Fibroblast of skin of scalp (primary cell): ENCODE measurements around the gene SCGB3A2.

Source experiments
- DNase-seq: peaks from one replicate; pipeline ENCODE4 v3.0.0-alpha.2; 2013

SCGB3A2 gene

DNA sequence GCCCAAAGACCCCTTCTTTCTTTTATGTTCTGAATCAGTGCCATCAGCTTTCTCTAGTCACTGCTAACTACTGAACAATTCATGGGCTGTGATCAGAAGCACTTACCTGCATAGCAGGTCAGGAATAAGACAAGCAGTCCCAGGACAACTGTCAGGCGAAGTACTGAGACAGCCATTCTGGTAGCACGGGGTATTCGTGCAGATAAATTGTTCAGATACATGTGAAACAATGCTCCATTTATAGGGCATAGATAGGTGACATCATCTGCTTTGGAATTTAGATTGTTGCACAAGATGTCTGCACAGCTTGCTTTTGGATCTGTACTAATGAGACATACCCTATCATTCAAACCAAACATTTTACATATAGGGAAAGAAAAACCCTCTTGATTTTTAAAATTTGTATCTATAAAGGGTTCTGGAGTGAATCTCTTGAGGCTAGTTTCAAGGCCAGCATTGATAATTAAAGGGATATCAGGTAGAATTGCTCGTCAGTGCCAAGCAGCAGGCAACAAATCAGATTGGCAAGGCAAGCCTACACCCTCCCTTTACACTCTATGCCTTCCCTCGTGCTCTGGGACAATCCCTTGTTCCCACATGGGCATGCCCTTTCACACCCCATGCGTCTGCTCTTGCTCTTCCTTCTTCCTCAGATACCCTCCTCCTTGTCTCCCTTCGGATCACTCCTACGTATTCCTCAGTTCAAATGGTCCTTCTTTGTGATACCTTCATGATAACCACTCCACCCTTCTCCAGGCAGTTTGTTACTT lies 28.0 kb downstream of the SCGB3A2 start, which contains the start of gene C5orf46:
TSS of gene C5orf46 (minus strand) at position 213 of the 770 bp plus-strand sequence. CDS start at position 176, 37 bp downstream.
- peak; percentile 41 for DNase-seq

- DNase-seq, result no peak
Measured at GRCh38 chr5:147911427-147911826, 32.9 kb downstream of the SCGB3A2 start.

DNA sequence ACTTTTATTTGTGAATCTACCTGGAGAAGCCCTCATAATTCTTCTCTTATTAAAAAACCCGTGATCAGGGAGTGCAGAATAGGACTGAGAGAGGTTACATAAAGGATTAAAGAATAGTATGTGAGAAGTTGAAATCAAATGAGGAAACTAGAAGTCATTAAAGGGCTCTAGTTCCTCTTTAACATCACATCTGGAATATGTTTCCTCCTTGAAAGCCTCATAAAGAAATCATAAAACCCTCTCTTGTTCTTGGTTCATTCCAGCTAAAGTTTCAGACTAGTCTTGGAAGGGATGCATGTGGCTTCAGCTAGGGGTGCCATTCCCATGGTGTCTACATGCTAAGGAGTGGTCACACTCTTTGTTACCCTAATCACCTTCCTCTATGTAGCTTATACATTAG lies 33.5 kb downstream of the SCGB3A2 start:
- no peak for DNase-seq

DNA sequence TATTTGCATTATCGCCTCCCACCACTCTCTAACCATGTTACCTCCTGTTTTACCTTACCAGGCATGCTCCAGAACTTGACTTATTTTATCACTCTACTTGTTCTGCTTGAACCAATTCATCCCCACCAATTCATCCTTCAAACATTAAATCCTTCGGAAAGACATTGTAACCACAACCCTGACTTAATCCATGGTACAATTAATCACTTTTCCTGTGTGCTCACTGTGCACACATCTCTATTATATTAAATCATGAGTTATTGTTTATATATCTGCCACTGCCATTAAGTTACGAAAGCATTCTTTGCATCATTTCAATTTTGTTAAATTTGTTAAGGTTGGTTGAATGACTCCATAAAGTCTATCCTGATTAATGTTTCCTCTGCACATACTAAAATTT lies 35.3 kb downstream of the SCGB3A2 start:
- DNase-seq, result no peak

- no peak for DNase-seq
Measured at GRCh38 chr5:147918101-147918685, 39.7 kb downstream of the SCGB3A2 start.

GRCh38 chr5:147918899-147919298 lies 40.4 kb downstream of the SCGB3A2 start:
- no peak for DNase-seq

DNA sequence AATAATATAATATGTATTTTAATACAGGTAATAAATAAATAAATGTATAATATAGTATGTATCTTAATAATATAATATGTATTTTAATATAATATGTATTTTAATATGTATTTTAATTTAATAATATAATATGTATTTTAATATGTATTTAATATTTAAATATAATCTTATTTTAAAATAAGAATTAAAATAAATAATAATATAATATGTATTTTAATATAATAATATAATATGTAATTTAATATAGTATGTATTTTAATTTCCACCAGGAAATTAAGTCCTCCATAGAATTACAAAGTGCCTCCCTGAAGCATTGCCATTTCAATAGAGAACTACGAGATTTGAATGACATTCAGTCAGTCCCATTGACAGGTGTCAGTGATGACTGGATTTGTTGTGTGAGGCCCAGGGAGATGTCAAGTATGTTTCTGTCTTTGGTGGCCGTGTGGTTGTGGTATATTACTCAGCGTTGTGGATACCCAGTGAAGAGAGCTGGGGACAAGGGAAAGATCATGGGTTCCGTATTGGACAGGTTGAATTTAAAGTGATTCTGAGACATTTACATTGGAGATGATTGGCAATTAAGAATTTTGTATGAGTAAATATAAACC lies 42.0 kb downstream of the SCGB3A2 start:
- DNase-seq, result no peak

DNA sequence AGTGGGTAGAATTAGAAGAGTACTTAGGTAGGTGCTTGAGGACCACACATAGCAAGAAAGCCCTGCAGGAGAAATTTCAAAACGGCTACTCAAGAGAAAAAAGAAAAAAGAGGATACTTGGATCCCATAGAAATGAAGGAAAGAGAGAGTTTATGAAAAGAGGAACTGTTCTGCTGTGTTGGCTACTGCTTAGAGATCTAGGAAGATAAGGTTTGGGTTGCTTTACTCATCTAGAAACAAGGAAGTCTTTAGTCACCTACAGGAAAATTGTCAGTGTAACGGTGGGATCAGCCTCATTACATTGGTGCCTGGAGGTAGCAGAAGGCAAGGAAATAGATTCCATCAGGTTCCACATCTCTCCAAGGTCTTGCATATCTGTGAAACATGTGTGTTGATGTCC lies 42.6 kb downstream of the SCGB3A2 start:
- DNase-seq, result no peak

DNA sequence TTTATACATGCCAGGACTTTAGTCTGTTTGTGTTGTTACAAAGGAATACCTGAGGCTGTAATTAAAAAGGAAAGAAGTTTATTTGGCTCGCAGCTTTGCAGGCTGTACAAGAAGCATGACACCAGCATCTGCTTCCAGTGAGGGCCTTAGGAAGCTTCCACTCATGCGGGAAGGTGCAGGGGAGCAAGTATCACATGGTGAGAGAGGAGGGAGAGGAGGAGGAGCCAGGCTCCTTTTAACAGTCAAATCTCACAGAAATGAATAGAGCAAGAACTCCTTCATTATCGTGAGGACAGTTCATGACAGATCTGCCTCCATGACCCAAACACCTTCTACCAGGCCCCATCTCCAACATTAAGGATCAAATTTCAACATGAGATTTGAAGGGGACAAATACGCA lies 46.5 kb downstream of the SCGB3A2 start:
- DNase-seq, result no peak

DNA sequence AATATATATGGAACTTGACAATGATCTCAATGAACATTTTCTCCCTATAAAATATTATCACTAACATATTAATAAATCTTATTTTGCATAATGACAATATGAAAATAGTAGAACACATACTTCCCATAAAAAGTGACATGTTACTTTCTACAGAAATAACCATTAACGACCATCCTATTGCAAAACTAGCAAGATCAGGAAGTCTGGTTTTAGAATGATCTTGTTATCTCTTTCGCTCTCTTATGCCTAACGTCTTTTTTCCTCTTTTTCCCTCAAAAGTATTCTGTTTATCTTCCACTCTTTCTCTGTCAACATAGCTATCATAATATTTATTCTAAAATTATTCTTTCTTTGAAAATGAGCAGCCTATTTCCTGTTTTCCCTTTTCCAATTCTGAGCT lies 49.4 kb downstream of the SCGB3A2 start:
- no peak for DNase-seq

DNA sequence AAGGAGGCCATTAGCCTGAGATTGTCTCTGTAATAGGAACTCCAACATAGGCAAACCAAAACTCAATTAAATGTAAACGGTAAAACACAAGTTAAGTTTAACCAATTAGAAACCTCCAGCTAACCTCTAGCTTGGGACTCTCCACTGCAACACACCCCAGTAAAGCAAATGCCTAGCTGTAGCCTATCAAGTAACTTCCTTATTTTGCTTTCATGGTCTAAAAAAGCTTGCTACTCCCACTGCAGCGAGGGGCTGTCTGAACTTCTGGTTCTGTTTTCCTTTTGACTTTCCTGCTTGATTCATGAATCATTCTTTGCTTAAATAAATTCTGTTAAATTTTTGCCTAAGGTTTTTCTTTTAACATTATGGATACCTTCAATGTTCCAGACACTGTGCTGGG lies 52.3 kb downstream of the SCGB3A2 start:
- DNase-seq, result no peak
